Colon (tissue), 2 donors: Measurements from ENCODE around the gene L3MBTL4.
"Not testable (repeated sequence)": the region's sequence is repeated elsewhere in the genome, so short reads cannot be mapped to it uniquely, and the experiment has no call there.

Experiments used
- FAIRE-seq: peaks from 2 replicates; lab custom pipeline; 2012; peaks lifted over from hg19 to GRCh38; lab: Jason Lieb, UNC
- donor health status: control.
- donor health status: control.

L3MBTL4 gene

GRCh38 chr18:6249788-6250187, 164.9 kb downstream of the L3MBTL4 start:
- FAIRE-seq: no peak

- no peak for FAIRE-seq
Measured at GRCh38 chr18:6249170-6249569, 165.5 kb downstream of the L3MBTL4 start.

- no peak for FAIRE-seq
Measured at GRCh38 chr18:6248017-6248416, 166.7 kb downstream of the L3MBTL4 start.

GRCh38 chr18:6242004-6242403, 172.7 kb downstream of the L3MBTL4 start:
- FAIRE-seq: no peak

- FAIRE-seq: no peak
Measured at GRCh38 chr18:6239716-6240115, 175.0 kb downstream of the L3MBTL4 start.

- FAIRE-seq: no peak
Measured at GRCh38 chr18:6236258-6236657, 178.5 kb downstream of the L3MBTL4 start.

GRCh38 chr18:6222271-6222670, 192.4 kb downstream of the L3MBTL4 start:
- FAIRE-seq: no peak

- no peak for FAIRE-seq
Measured at GRCh38 chr18:6221602-6222014, 193.1 kb downstream of the L3MBTL4 start.

GRCh38 chr18:6220129-6220528, 194.6 kb downstream of the L3MBTL4 start:
- FAIRE-seq: no peak

GRCh38 chr18:6219116-6219717, 195.5 kb downstream of the L3MBTL4 start:
- FAIRE-seq: no peak

- no peak for FAIRE-seq
Measured at GRCh38 chr18:6215888-6216287, 198.8 kb downstream of the L3MBTL4 start.

- no peak for FAIRE-seq
Measured at GRCh38 chr18:6211174-6211504, 203.6 kb downstream of the L3MBTL4 start.

GRCh38 chr18:6210349-6211173, 204.2 kb downstream of the L3MBTL4 start:
- FAIRE-seq: no peak

- no peak for FAIRE-seq
Measured at GRCh38 chr18:6207941-6208340, 206.8 kb downstream of the L3MBTL4 start.

- no peak for FAIRE-seq
Measured at GRCh38 chr18:6207116-6207515, 207.6 kb downstream of the L3MBTL4 start.

GRCh38 chr18:6205706-6206105, 209.0 kb downstream of the L3MBTL4 start:
- no peak for FAIRE-seq

GRCh38 chr18:6204476-6204875, 210.2 kb downstream of the L3MBTL4 start:
- no peak for FAIRE-seq

- FAIRE-seq: no peak
Measured at GRCh38 chr18:6203791-6204190, 210.9 kb downstream of the L3MBTL4 start.

GRCh38 chr18:6202861-6203260, 211.8 kb downstream of the L3MBTL4 start:
- no peak for FAIRE-seq

GRCh38 chr18:6200204-6200774, 214.4 kb downstream of the L3MBTL4 start:
- FAIRE-seq: no peak

- no peak for FAIRE-seq
Measured at GRCh38 chr18:6199777-6200176, 214.9 kb downstream of the L3MBTL4 start.

GRCh38 chr18:6198585-6198984, 216.1 kb downstream of the L3MBTL4 start:
- FAIRE-seq: no peak

GRCh38 chr18:6194640-6195039, 220.1 kb downstream of the L3MBTL4 start:
- no peak for FAIRE-seq

- FAIRE-seq: not testable (repeated sequence)
Measured at GRCh38 chr18:6185782-6186181, 228.9 kb downstream of the L3MBTL4 start.
